Measurements from ENCODE around the gene CCL4L2.
"Not testable (repeated sequence)": the region's sequence is repeated elsewhere in the genome, so short reads cannot be mapped to it uniquely, and the experiment has no call there.

DNA sequence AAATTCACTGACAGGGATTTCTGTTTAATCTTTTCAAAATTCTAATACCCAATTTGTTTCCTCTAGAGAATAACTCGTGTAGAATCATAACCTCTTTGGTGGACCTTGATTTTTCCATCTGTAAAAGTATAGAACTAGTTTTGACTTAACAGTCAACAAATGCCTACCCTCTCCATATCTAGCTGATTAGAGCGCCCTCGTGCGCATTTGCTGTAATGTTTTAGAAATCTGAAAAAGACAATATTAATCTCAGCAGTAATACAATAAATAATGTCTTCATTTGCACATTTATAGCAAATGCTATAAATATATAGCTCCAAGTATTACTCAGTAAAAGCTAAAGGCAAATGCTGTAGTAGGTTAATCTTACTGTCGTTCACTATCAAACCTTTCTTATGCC lies 18.8 kb downstream of the CCL4L2 start:
- TF ChIP-seq ZNF70 (CRISPR knock-in tag; IDR thresholded peaks at IDR 0.05); ARNTL (CRISPR knock-in tag; IDR thresholded peaks at IDR 0.05; ENCODE audit: borderline replicate concordance, low read depth); TOX (CRISPR knock-in tag; IDR thresholded peaks at IDR 0.05; ENCODE audit: borderline replicate concordance); ZNF8 (CRISPR knock-in tag; IDR thresholded peaks at IDR 0.05); ZFP30 (CRISPR knock-in tag; IDR thresholded peaks at IDR 0.05); RARB (CRISPR knock-in tag; IDR thresholded peaks at IDR 0.05); ISL1 (CRISPR knock-in tag; IDR thresholded peaks at IDR 0.05); CSDC2 (CRISPR knock-in tag; IDR thresholded peaks at IDR 0.05); GLIS3 (CRISPR knock-in tag; IDR thresholded peaks at IDR 0.05); ESRRG (CRISPR knock-in tag; IDR thresholded peaks at IDR 0.05); ZC3H10 (CRISPR knock-in tag; IDR thresholded peaks at IDR 0.05): not testable (repeated sequence)
- TF ChIP-seq, protein P1, sequence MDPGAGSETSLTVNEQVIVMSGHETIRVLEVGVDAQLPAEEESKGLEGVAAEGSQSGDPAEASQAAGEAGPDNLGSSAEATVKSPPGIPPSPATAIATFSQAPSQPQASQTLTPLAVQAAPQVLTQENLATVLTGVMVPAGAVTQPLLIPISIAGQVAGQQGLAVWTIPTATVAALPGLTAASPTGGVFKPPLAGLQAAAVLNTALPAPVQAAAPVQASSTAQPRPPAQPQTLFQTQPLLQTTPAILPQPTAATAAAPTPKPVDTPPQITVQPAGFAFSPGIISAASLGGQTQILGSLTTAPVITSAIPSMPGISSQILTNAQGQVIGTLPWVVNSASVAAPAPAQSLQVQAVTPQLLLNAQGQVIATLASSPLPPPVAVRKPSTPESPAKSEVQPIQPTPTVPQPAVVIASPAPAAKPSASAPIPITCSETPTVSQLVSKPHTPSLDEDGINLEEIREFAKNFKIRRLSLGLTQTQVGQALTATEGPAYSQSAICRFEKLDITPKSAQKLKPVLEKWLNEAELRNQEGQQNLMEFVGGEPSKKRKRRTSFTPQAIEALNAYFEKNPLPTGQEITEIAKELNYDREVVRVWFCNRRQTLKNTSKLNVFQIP (CRISPR knock-in tag; IDR thresholded peaks at IDR 0.05; ENCODE audit: borderline replicate concordance, low read depth): not testable (repeated sequence)
- TF ChIP-seq, protein P2, sequence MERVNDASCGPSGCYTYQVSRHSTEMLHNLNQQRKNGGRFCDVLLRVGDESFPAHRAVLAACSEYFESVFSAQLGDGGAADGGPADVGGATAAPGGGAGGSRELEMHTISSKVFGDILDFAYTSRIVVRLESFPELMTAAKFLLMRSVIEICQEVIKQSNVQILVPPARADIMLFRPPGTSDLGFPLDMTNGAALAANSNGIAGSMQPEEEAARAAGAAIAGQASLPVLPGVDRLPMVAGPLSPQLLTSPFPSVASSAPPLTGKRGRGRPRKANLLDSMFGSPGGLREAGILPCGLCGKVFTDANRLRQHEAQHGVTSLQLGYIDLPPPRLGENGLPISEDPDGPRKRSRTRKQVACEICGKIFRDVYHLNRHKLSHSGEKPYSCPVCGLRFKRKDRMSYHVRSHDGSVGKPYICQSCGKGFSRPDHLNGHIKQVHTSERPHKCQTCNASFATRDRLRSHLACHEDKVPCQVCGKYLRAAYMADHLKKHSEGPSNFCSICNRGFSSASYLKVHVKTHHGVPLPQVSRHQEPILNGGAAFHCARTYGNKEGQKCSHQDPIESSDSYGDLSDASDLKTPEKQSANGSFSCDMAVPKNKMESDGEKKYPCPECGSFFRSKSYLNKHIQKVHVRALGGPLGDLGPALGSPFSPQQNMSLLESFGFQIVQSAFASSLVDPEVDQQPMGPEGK (CRISPR knock-in tag; IDR thresholded peaks at IDR 0.05; ENCODE audit: borderline replicate concordance): not testable (repeated sequence)

Data from SK-N-SH treated with all-trans-retinoic acid at 6 μM for 48 hours (cell line).